ENCODE data around the gene TSPAN1. TPM values are rescaled to one million over a fixed set of nuclear protein-coding genes. Genes with fewer than 3 reads are reported as not detected.

Gene TSPAN1
- total RNA-seq, 2 donors from 2014 or later: 0.30 to 0.34 TPM

DNA sequence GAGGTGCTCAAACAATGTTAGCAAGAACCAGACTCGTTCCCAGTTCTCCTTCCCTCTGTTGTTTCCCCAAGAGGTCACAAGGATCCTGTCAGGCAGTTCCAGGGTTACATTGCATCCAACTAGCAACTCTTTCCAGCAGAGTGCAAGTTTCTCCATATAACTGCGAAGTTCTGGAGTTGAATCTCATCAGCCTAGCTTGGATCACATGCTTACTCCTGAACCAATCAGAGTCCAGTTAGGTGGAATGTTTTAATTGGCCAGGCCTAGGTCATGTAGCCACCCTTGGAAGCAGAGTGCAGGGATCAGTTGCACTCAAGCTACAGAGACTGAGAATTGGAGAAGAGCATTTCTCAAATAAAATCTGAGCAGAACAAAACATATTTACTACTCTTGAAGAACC, 26.6 kb upstream of the TSPAN1 start:
- Mint-ChIP-seq H3K36me3 (ENCODE audit: insufficient read depth in 2 of 2) (no peaks in the 10 kb centered on the region), H3K4me3 (no peak overlapping the region), H3K27ac (no peak overlapping the region), H3K4me1 (ENCODE audit: low read depth) (no peaks in the 10 kb centered on the region), H3K9me3 (no peaks in the 10 kb centered on the region), H3K27me3 (ENCODE audit: low read depth) (no peaks in the 10 kb centered on the region)
- DNase-seq: no peak
- ATAC-seq (replicated peaks in 1 of 2): no peak

- Mint-ChIP-seq H3K27ac (no peak overlapping the region), H3K4me3 (no peak overlapping the region), H3K4me1 (ENCODE audit: low read depth) (no peaks in the 10 kb centered on the region), H3K36me3 (ENCODE audit: insufficient read depth in 2 of 2) (no peaks in the 10 kb centered on the region), H3K9me3 (no peaks in the 10 kb centered on the region), H3K27me3 (ENCODE audit: low read depth) (no peaks in the 10 kb centered on the region)
- ATAC-seq (replicated peaks in 1 of 2) (no peak), DNase-seq (no peak)
These were observed 24.8 kb upstream of the TSPAN1 start for GRCh38 chr1:46150085-46150484.

DNA sequence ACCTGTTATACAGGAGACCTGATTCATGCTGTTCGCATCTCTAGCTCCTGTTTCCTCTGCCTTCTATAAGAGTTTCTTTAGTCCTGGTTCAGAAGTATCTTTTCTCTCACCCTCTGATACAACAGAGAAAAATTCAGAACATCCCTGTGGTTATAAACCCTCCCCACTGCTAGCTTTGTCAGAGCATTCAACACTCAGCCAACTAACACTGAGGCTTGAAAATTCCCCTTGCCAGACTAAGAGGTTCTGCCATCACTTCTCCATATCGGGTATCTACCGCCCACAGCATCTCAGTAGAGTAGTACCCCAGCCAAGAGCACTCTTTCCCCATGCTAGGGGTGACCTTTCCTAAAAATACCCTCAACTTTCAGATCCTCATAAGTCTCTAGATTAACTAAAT, 22.9 kb upstream of the TSPAN1 start:
- ATAC-seq (replicated peaks in 1 of 2): no peak
- H3K4me3 Mint-ChIP-seq: no peak overlapping the region
- no peak overlapping the region for H3K27ac Mint-ChIP-seq

GRCh38 chr1:46153228-46153627, 21.7 kb upstream of the TSPAN1 start:
- H3K4me1 Mint-ChIP-seq (ENCODE audit: low read depth): no peaks in the 10 kb centered on the region
- DNase-seq (no peak), ATAC-seq (replicated peaks in 1 of 2) (no peak)
- H3K4me3 Mint-ChIP-seq: no peak overlapping the region
- no peaks in the 10 kb centered on the region for H3K27me3 Mint-ChIP-seq (ENCODE audit: low read depth)
- no peak overlapping the region for H3K27ac Mint-ChIP-seq
- H3K36me3 Mint-ChIP-seq (ENCODE audit: insufficient read depth in 2 of 2): no peaks in the 10 kb centered on the region
- H3K9me3 Mint-ChIP-seq: no peaks in the 10 kb centered on the region

More for the DNA sequence above, 22.9 kb upstream of the TSPAN1 start:
- Mint-ChIP-seq H3K27me3 (ENCODE audit: low read depth) (no peaks in the 10 kb centered on the region), H3K4me1 (ENCODE audit: low read depth) (no peaks in the 10 kb centered on the region), H3K36me3 (ENCODE audit: insufficient read depth in 2 of 2) (no peaks in the 10 kb centered on the region), H3K9me3 (no peaks in the 10 kb centered on the region)
- no peak for DNase-seq

DNA sequence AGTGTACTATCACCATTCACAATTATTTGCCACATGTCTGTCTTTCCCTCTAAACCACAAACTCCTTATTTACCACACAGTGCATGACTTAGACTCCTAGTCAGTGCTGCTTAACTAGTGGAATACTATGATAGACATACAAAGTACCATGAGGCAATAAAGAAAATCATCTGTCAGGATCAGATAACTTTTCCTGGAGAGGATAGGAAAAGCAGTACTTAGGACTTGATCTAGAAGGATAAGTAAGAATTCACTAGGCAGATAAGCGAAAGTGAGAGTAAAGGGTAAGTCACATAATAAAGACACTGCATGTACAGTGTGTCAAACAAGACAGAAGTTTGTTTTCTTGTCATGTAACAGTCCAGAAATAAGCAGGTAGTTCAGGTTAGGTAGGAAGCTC, 21.2 kb upstream of the TSPAN1 start:
- Mint-ChIP-seq H3K4me1 (ENCODE audit: low read depth) (no peaks in the 10 kb centered on the region), H3K27me3 (ENCODE audit: low read depth) (no peaks in the 10 kb centered on the region), H3K36me3 (ENCODE audit: insufficient read depth in 2 of 2) (no peaks in the 10 kb centered on the region), H3K27ac (peak overlapping the region; percentile 5), H3K9me3 (no peaks in the 10 kb centered on the region), H3K4me3 (no peak overlapping the region)
- no peak for DNase-seq
- no peak for ATAC-seq (replicated peaks in 1 of 2)

DNA sequence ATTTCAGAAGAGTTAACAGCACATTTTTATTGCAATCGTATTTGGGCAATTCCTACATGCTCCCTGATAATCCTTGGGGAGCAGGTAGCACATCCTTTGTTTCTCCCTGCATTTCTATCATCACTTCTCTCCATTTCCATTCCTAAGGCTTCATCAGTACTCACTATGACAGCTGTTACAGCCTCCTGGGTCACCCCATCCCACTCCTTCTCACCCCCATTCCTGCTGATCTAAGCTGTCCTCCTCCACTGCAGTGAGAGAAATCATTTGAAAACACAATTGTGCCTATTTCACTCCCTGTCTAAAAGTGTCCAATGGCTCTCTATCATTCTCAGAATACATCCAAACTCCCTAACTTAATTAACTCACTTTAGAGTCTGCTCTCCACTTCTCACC, 17.0 kb upstream of the TSPAN1 start:
- no peak for ATAC-seq (replicated peaks in 1 of 2)
- Mint-ChIP-seq H3K9me3 (no peaks in the 10 kb centered on the region), H3K27me3 (ENCODE audit: low read depth) (no peaks in the 10 kb centered on the region)

GRCh38 chr1:46158312-46159281, 16.3 kb upstream of the TSPAN1 start:
- DNase-seq (no peak), ATAC-seq (replicated peaks in 1 of 2) (no peak)
- no peaks in the 10 kb centered on the region for H3K9me3 Mint-ChIP-seq
- no peaks in the 10 kb centered on the region for H3K27me3 Mint-ChIP-seq (ENCODE audit: low read depth)
- H3K27ac Mint-ChIP-seq: no peak overlapping the region
- no peaks in the 10 kb centered on the region for H3K4me1 Mint-ChIP-seq (ENCODE audit: low read depth)
- no peaks in the 10 kb centered on the region for H3K36me3 Mint-ChIP-seq (ENCODE audit: insufficient read depth in 2 of 2)
- H3K4me3 Mint-ChIP-seq: no peak overlapping the region

More for the DNA sequence above, 17.0 kb upstream of the TSPAN1 start:
- Mint-ChIP-seq H3K4me3 (no peak overlapping the region), H3K27ac (no peak overlapping the region), H3K4me1 (ENCODE audit: low read depth) (no peaks in the 10 kb centered on the region), H3K36me3 (ENCODE audit: insufficient read depth in 2 of 2) (no peaks in the 10 kb centered on the region)
- no peak for DNase-seq

DNA sequence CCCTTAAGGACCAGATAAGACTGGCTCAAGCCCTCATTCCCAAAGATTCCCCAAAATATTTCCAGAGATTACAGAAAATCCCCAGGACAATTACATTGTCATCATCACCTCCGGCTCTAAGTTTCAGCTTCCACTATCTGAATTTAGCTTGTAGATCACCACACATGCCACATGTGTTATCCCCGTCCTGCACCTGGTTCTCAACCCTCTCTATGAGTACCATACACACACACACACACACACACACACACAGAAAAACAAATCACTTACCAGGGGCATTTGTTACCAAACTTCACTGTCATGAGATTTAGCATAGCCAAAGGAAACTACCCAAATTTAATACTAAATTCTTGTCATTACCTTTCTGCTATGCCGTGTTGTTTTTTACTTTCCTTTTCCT, 15.4 kb upstream of the TSPAN1 start:
- Mint-ChIP-seq H3K4me1 (ENCODE audit: low read depth) (no peaks in the 10 kb centered on the region), H3K4me3 (no peak overlapping the region), H3K27me3 (ENCODE audit: low read depth) (no peaks in the 10 kb centered on the region)

DNA sequence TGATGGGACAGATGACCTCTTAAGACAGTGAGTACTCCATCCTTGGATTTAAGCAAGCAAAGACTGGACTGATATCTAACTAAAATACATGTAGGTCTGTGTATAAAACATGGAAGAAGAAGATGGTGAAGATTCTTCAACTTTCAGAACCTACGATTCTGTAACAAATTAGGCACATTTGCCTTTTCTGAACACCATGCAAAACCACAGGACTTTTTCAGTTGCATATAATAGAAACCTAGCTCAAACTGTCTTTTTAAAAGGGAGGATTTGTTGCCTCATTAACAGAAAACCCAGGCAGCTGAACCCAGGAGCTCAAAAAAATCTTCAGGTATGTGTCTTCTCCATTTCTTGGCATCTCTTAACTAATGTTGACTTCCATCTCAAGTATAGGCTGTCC, 14.7 kb upstream of the TSPAN1 start:
- H3K9me3 Mint-ChIP-seq: no peaks in the 10 kb centered on the region
- no peaks in the 10 kb centered on the region for H3K27me3 Mint-ChIP-seq (ENCODE audit: low read depth)
- no peak overlapping the region for H3K27ac Mint-ChIP-seq
- no peaks in the 10 kb centered on the region for H3K36me3 Mint-ChIP-seq (ENCODE audit: insufficient read depth in 2 of 2)
- no peaks in the 10 kb centered on the region for H3K4me1 Mint-ChIP-seq (ENCODE audit: low read depth)
- DNase-seq: no peak
- H3K4me3 Mint-ChIP-seq: no peak overlapping the region
- no peak for ATAC-seq (replicated peaks in 1 of 2)

More for the DNA sequence above, 15.4 kb upstream of the TSPAN1 start:
- H3K36me3 Mint-ChIP-seq (ENCODE audit: insufficient read depth in 2 of 2): no peaks in the 10 kb centered on the region
- H3K9me3 Mint-ChIP-seq: no peaks in the 10 kb centered on the region
- DNase-seq (no peak), ATAC-seq (replicated peaks in 1 of 2) (no peak)
- no peak overlapping the region for H3K27ac Mint-ChIP-seq

- Mint-ChIP-seq H3K4me1 (ENCODE audit: low read depth) (peaks cover 16% of the 10 kb centered on the region), H3K4me3 (peak overlapping the region; percentile 84 to 88), H3K27ac (peak overlapping the region; percentile 80), H3K27me3 (ENCODE audit: low read depth) (peaks cover 5% of the 10 kb centered on the region), H3K9me3 (no peaks in the 10 kb centered on the region), H3K36me3 (ENCODE audit: insufficient read depth in 2 of 2) (no peaks in the 10 kb centered on the region)
- peak; percentile 76 for ATAC-seq (replicated peaks in 1 of 2)
- DNase-seq: peak; percentile 52 to 54
These were observed 8.1 kb upstream of the TSPAN1 start for GRCh38 chr1:46166521-46167462.

- H3K27me3 Mint-ChIP-seq (ENCODE audit: low read depth): peaks cover 5% of the 10 kb centered on the region
- DNase-seq (no peak), ATAC-seq (replicated peaks in 1 of 2) (no peak)
These were observed 6.4 kb upstream of the TSPAN1 start for GRCh38 chr1:46168477-46168876.

GRCh38 chr1:46169811-46170454, 5.0 kb upstream of the TSPAN1 start:
- H3K9me3 Mint-ChIP-seq: no peaks in the 10 kb centered on the region
- DNase-seq: no peak
- peaks cover 5% of the 10 kb centered on the region for H3K27me3 Mint-ChIP-seq (ENCODE audit: low read depth)
- no peak for ATAC-seq (replicated peaks in 1 of 2)
- no peak overlapping the region for H3K4me3 Mint-ChIP-seq
- H3K36me3 Mint-ChIP-seq (ENCODE audit: insufficient read depth in 2 of 2): no peaks in the 10 kb centered on the region
- peaks cover 16% of the 10 kb centered on the region for H3K4me1 Mint-ChIP-seq (ENCODE audit: low read depth)
- no peak overlapping the region for H3K27ac Mint-ChIP-seq

More at GRCh38 chr1:46168477-46168876, 6.4 kb upstream of the TSPAN1 start:
- Mint-ChIP-seq H3K36me3 (ENCODE audit: insufficient read depth in 2 of 2) (no peaks in the 10 kb centered on the region), H3K9me3 (no peaks in the 10 kb centered on the region), H3K27ac (no peak overlapping the region), H3K4me1 (ENCODE audit: low read depth) (peaks cover 16% of the 10 kb centered on the region), H3K4me3 (no peak overlapping the region)

GRCh38 chr1:46171351-46171750, 3.5 kb upstream of the TSPAN1 start:
- Mint-ChIP-seq H3K36me3 (ENCODE audit: insufficient read depth in 2 of 2) (no peaks in the 10 kb centered on the region), H3K4me1 (ENCODE audit: low read depth) (peaks cover 14% of the 10 kb centered on the region), H3K4me3 (no peak overlapping the region), H3K9me3 (no peaks in the 10 kb centered on the region), H3K27me3 (ENCODE audit: low read depth) (peaks cover 5% of the 10 kb centered on the region), H3K27ac (no peak overlapping the region)
- DNase-seq (no peak), ATAC-seq (replicated peaks in 1 of 2) (no peak)

Data from activated T-cell treated with anti-CD3 and anti-CD28 coated beads, Interleukin-2, amount 50 U/mL, for 72 hours (primary cell).